ENCODE data around the gene FOXL2NB.

GRCh38 chr3:138921316-138922292 is 25.4 kb upstream of the FOXL2NB start:
- TF ChIP-seq, protein P1, sequence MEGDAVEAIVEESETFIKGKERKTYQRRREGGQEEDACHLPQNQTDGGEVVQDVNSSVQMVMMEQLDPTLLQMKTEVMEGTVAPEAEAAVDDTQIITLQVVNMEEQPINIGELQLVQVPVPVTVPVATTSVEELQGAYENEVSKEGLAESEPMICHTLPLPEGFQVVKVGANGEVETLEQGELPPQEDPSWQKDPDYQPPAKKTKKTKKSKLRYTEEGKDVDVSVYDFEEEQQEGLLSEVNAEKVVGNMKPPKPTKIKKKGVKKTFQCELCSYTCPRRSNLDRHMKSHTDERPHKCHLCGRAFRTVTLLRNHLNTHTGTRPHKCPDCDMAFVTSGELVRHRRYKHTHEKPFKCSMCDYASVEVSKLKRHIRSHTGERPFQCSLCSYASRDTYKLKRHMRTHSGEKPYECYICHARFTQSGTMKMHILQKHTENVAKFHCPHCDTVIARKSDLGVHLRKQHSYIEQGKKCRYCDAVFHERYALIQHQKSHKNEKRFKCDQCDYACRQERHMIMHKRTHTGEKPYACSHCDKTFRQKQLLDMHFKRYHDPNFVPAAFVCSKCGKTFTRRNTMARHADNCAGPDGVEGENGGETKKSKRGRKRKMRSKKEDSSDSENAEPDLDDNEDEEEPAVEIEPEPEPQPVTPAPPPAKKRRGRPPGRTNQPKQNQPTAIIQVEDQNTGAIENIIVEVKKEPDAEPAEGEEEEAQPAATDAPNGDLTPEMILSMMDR (IDR thresholded peaks at IDR 0.05): no peak
- TF ChIP-seq POLR2A (IDR thresholded peaks at IDR 0.05): no peak
